ENCODE data around the gene NKD1. TPM values are rescaled to one million over a fixed set of nuclear protein-coding genes. Genes with fewer than 3 reads are reported as not detected.

NKD1 gene
- total and polyA plus RNA-seq, 2 donors (not counting 1 experiment from before 2014, with no cell fraction given): 0.16 to 1.9 TPM

GRCh38 chr16:50537533-50538290 lies 10.5 kb upstream of the NKD1 start:
- intact Hi-C loops (cut with micrococcal nuclease): no loop called here
- Histone ChIP-seq H4K20me1 (ENCODE audit: control insufficient read depth, insufficient read depth, low read length, poor library complexity, severe bottlenecking) (no peaks in the 10 kb centered on the region), H3K27me3 (replicated peaks in 1 of 4; ENCODE audit: control extremely low read depth in 1 of 4, control insufficient read depth in 3 of 4, insufficient read depth in 4 of 4, low read length in 3 of 4) (peaks cover 0 to 5% (median 0%) of the 10 kb centered on the region in 4 experiments), H3K79me2 (ENCODE audit: control insufficient read depth, insufficient read depth, low read length) (no peaks in the 10 kb centered on the region), H2AFZ (ENCODE audit: insufficient read depth, low read depth, low read length, poor library complexity, severe bottlenecking) (no peak overlapping the region), H3K4me1 (ENCODE audit: control insufficient read depth in 2 of 2, insufficient read depth in 2 of 2, low read length in 2 of 2) (no peaks in the 10 kb centered on the region), H3K36me3 (replicated peaks in 1 of 2; ENCODE audit: control extremely low read depth in 1 of 2, control insufficient read depth in 1 of 2, extremely low read depth in 1 of 2, insufficient read depth in 2 of 2, low read length in 1 of 2) (no peaks in the 10 kb centered on the region), H3K9ac (ENCODE audit: low read length) (no peak overlapping the region), H3K9me3 (ENCODE audit: control extremely low read depth in 1 of 3, control insufficient read depth in 2 of 3, insufficient read depth in 1 of 3, low read length in 2 of 3) (peaks cover 0 to 8% (median 4%) of the 10 kb centered on the region in 3 donors), H3K27ac (ENCODE audit: low read length in 2 of 2) (no peak overlapping the region), H3K4me3 (ENCODE audit: control extremely low read depth in 1 of 5, extremely low read depth in 1 of 5, insufficient read depth in 1 of 5, low read depth in 2 of 5, low read length in 4 of 5) (no peak overlapping the region), H3K4me2 (replicated peaks; ENCODE audit: low read depth, low read length, poor library complexity, severe bottlenecking) (no peak overlapping the region)
- ChIA-PET CTCF (no interaction called here), POLR2A (no interaction called here)
- TF ChIP-seq EZH2 (IDR thresholded peaks at IDR 0.05; ENCODE audit: borderline replicate concordance, insufficient read depth, low read depth, low read length, poor library complexity, severe bottlenecking): no peak
- TF ChIP-seq CTCF (IDR thresholded peaks at IDR 0.05): no peak
- ATAC-seq (ENCODE audit: low read depth) (no peak), DNase-seq (no peak)
- no peak overlapping the region for H3K27ac Mint-ChIP-seq
- no peaks in the 10 kb centered on the region for H3K9me3 Mint-ChIP-seq (ENCODE audit: insufficient read depth)
- no peaks in the 10 kb centered on the region for H3K4me1 Mint-ChIP-seq
- peaks cover 27% of the 10 kb centered on the region for H3K27me3 Mint-ChIP-seq
- 91% methylated on average over 7 of the region's 8 CpGs for WGBS (ENCODE audit: insufficient coverage)
- no peak overlapping the region for H3K4me3 Mint-ChIP-seq

- no peak overlapping the region for H2AFZ ChIP-seq (ENCODE audit: insufficient read depth, low read depth, low read length, poor library complexity, severe bottlenecking)
- CTCF ChIA-PET: no interaction called here
- no peaks in the 10 kb centered on the region for H3K9me3 Mint-ChIP-seq (ENCODE audit: insufficient read depth)
Observed at GRCh38 chr16:50538411-50539052, 9.7 kb upstream of the NKD1 start.

More at GRCh38 chr16:50538411-50539052, 9.7 kb upstream of the NKD1 start:
- WGBS (ENCODE audit: insufficient coverage): 96% methylated on average over 7 of the region's 11 CpGs
- no peaks in the 10 kb centered on the region for H3K36me3 ChIP-seq (replicated peaks in 1 of 2; ENCODE audit: control extremely low read depth in 1 of 2, control insufficient read depth in 1 of 2, extremely low read depth in 1 of 2, insufficient read depth in 2 of 2, low read length in 1 of 2)
- H3K79me2 ChIP-seq (ENCODE audit: control insufficient read depth, insufficient read depth, low read length): no peaks in the 10 kb centered on the region
- Mint-ChIP-seq H3K27me3 (peaks cover 26% of the 10 kb centered on the region), H3K4me1 (no peaks in the 10 kb centered on the region), H3K27ac (no peak overlapping the region), H3K4me3 (no peak overlapping the region)
- DNase-seq (no peak), ATAC-seq (ENCODE audit: low read depth) (no peak)
- H3K4me2 ChIP-seq (replicated peaks; ENCODE audit: low read depth, low read length, poor library complexity, severe bottlenecking): no peak overlapping the region
- H4K20me1 ChIP-seq (ENCODE audit: control insufficient read depth, insufficient read depth, low read length, poor library complexity, severe bottlenecking): no peaks in the 10 kb centered on the region
- H3K4me3 ChIP-seq (ENCODE audit: control extremely low read depth in 1 of 5, extremely low read depth in 1 of 5, insufficient read depth in 1 of 5, low read depth in 2 of 5, low read length in 4 of 5): no peak overlapping the region
- H3K9me3 ChIP-seq (ENCODE audit: control extremely low read depth in 1 of 3, control insufficient read depth in 2 of 3, insufficient read depth in 1 of 3, low read length in 2 of 3): peaks cover 0 to 11% (median 4%) of the 10 kb centered on the region in 3 donors
- no peak overlapping the region for H3K27ac ChIP-seq (ENCODE audit: low read length in 2 of 2)
- intact Hi-C loops (cut with micrococcal nuclease): no loop called here
- H3K4me1 ChIP-seq (ENCODE audit: control insufficient read depth in 2 of 2, insufficient read depth in 2 of 2, low read length in 2 of 2): no peaks in the 10 kb centered on the region
- TF ChIP-seq CTCF (IDR thresholded peaks at IDR 0.05): no peak
- no peak for TF ChIP-seq EZH2 (IDR thresholded peaks at IDR 0.05; ENCODE audit: borderline replicate concordance, insufficient read depth, low read depth, low read length, poor library complexity, severe bottlenecking)
- H3K9ac ChIP-seq (ENCODE audit: low read length): no peak overlapping the region
- H3K27me3 ChIP-seq (replicated peaks in 1 of 4; ENCODE audit: control extremely low read depth in 1 of 4, control insufficient read depth in 3 of 4, insufficient read depth in 4 of 4, low read length in 3 of 4): peaks cover 0 to 10% (median 0%) of the 10 kb centered on the region in 4 experiments
- POLR2A ChIA-PET: no interaction called here
